Body of pancreas (tissue), 4 donors: ENCODE data around the gene COBL. TPM values are rescaled to one million over a fixed set of nuclear protein-coding genes. Genes with fewer than 3 reads are reported as not detected.
A peak's percentile ranks its signal among the peaks of the same experiment; 100 is the strongest.

Experiments used
- ATAC-seq: fragments of 150-250 bp; one replicate; pipeline ENCODE4 v1.9.1; 2016
- DNase-seq, 4 donors: peaks; one replicate each; pipeline ENCODE4 v3.0.0-alpha.2; 2019
- H3K27ac ChIP-seq, 4 donors: fragments of 200-600 bp; sonication (generic); 1 replicate in 3 of 4; 2 replicates in 1 of 4; pipeline versions ENCODE4 v1.5.1 to v1.6.1; 2016 to 2019; ENCODE audit warnings: mild to moderate bottlenecking in 1 of 4, mixed read lengths in 1 of 4, moderate library complexity in 1 of 4
- H3K27me3 ChIP-seq, 2 donors: fragments of 200-600 bp; sonication (generic); one replicate each; pipeline ENCODE4 v1.6.0; 2016; ENCODE audit warnings: mild to moderate bottlenecking in 1 of 2
- H3K36me3 ChIP-seq, 2 donors: fragments of 200-600 bp; sonication (generic); replicated peaks in 1 of 2; 2 replicates each; pipeline ENCODE4 v1.5.1; 2016; ENCODE audit warnings: low read depth in 2 of 2; ENCODE audit not compliant: insufficient read depth in 1 of 2
- H3K4me1 ChIP-seq: fragments of 200-600 bp; sonication (generic); one replicate; pipeline ENCODE4 v1.6.0; 2016
- H3K4me3 ChIP-seq, 2 donors: fragments of 200-600 bp; sonication (generic); 1 replicate in 1 of 2; 2 replicates in 1 of 2; pipeline ENCODE4 v1.5.1; 2016 to 2019
- H3K9me3 ChIP-seq, 3 donors: fragments of 200-600 bp; sonication (generic); 1 replicate in 2 of 3; 2 replicates in 1 of 3; pipeline ENCODE4 v1.5.1; 2016
- POLR2A ChIP-seq, 3 donors: fragments of 450-650 bp; IDR thresholded peaks; one replicate each; pipeline ENCODE4 v1.6.1; 2016; ENCODE audit warnings: antibody characterized with exemption in 3 of 3, mild to moderate bottlenecking in 2 of 3
- WGBS, 2 donors: methylation state at CpG; one replicate each; pipeline ENCODE4 v1.1.5; 2017; 5-methylcytosine and 5-hydroxymethylcytosine counted together
- intact Hi-C: fragments of 100-400 bp; cut with DNase I; formaldehyde crosslinking; loops from one replicate; pipeline ENCODE4 v1.15.1; 2023
- total RNA-seq, 2 donors: library from RNA; depleted of rRNA; stranded (reverse); fragments of >200 nt; gene quantifications; one replicate each; pipeline ENCODE4 v1.1.0, GENCODE V29; 2016
- TF ChIP-seq, protein P1 (sequence below), 7 experiments: fragments of 450-650 bp in 4 of 7; fragments of 200-600 bp in 3 of 7; sonication (generic) in 3 of 7; IDR thresholded peaks; one replicate each; pipeline ENCODE4 v1.5.1; 2016 to 2019; ENCODE audit warnings: antibody characterized with exemption in 7 of 7

The COBL gene
- total RNA-seq, 2 donors from 2014 or later, result 22.3 to 25.4 TPM

DNA sequence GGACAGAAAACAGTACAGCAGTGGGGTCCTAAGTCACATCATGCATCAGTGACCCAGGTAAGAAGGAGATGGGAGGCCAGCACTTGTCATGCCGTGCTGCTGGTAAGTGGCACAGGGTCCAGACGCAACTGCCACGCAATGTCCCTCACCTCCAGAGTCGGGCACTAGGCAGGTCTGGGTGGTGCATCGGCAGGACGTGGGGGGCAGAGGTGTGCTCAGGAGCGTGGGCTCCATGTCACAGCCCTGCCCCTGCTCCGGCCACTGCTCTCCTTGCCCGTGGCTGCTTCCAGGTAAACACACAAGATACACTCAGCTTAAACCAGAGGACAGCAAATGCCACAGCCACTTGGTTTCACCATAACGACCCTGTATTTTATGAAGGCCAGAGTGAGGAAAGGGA, 47.3 kb downstream of the COBL start:
- TF ChIP-seq POLR2A (IDR thresholded peaks at IDR 0.05), result no peak
- TF ChIP-seq, protein P1, sequence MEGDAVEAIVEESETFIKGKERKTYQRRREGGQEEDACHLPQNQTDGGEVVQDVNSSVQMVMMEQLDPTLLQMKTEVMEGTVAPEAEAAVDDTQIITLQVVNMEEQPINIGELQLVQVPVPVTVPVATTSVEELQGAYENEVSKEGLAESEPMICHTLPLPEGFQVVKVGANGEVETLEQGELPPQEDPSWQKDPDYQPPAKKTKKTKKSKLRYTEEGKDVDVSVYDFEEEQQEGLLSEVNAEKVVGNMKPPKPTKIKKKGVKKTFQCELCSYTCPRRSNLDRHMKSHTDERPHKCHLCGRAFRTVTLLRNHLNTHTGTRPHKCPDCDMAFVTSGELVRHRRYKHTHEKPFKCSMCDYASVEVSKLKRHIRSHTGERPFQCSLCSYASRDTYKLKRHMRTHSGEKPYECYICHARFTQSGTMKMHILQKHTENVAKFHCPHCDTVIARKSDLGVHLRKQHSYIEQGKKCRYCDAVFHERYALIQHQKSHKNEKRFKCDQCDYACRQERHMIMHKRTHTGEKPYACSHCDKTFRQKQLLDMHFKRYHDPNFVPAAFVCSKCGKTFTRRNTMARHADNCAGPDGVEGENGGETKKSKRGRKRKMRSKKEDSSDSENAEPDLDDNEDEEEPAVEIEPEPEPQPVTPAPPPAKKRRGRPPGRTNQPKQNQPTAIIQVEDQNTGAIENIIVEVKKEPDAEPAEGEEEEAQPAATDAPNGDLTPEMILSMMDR (IDR thresholded peaks at IDR 0.05), result no peak
- intact Hi-C loops, result no loop called here
- ATAC-seq (no peak), DNase-seq (no peak)
- no peak overlapping the region for H3K27ac ChIP-seq
- H3K27me3 ChIP-seq, result no peaks in the 10 kb centered on the region
- H3K9me3 ChIP-seq, result no peaks in the 10 kb centered on the region
- peaks cover 39% of the 10 kb centered on the region for H3K4me1 ChIP-seq
- H3K4me3 ChIP-seq, result no peak overlapping the region
- H3K36me3 ChIP-seq, result no peaks in the 10 kb centered on the region
- 85 to 87% methylated on average over 10 of the region's 10 CpGs for WGBS, 2 donors

DNA sequence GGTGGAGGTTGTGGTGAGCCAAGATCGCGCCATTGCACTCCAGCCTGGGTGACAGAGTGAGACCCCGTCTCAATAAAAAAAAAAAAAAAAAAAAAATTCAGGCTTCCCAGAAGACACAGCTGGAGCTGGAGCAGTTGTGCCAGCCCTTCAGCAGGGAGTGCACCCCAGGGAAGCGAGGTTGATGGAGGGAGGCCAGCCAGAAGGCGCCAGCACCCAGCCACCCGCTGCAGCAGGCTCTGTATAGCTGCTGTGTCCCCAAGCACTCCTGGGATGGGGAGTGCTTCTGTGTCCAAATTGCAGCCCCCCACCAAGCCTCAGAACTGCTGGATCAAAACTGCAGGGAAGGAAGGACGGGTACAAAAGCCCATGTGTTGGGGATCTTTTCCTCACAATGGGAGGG, 47.8 kb downstream of the COBL start:
- TF ChIP-seq POLR2A (IDR thresholded peaks at IDR 0.05), result no peak
- TF ChIP-seq, protein P1 (IDR thresholded peaks at IDR 0.05), result no peak
- Histone ChIP-seq H3K4me3 (no peak overlapping the region), H3K27ac (no peak overlapping the region), H3K4me1 (peaks cover 43% of the 10 kb centered on the region), H3K9me3 (no peaks in the 10 kb centered on the region), H3K36me3 (no peaks in the 10 kb centered on the region), H3K27me3 (no peaks in the 10 kb centered on the region)
- DNase-seq (no peak), ATAC-seq (no peak)
- intact Hi-C loops, result no loop called here
- 87 to 92% methylated on average over 7 of the region's 7 CpGs for WGBS, 2 donors

DNA sequence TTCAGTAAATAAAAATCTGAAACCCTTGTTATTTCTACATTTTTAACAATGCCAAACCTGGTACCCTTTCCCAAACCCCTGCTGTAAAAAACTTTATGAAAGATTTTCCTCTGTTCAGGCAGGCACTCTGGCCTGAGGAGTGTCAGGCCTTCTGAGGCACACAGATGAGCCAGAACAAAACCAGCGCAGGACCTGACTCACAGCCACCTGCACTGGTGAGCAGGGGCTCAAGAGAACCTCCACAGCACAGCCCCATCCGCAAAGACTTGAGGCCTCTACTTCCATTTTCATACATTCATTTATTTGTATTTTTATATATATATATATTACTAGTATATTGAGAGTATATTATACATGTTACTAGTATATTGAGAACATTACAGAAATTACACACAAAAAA, 49.4 kb downstream of the COBL start:
- Histone ChIP-seq H3K4me1 (peaks cover 58% of the 10 kb centered on the region), H3K4me3 (no peak overlapping the region), H3K36me3 (no peaks in the 10 kb centered on the region), H3K27ac (no peak overlapping the region), H3K27me3 (no peaks in the 10 kb centered on the region), H3K9me3 (no peaks in the 10 kb centered on the region)
- ATAC-seq, result no peak
- no peak for DNase-seq
- 93 to 95% methylated on average over 2 of the region's 2 CpGs for WGBS, 2 donors
- TF ChIP-seq, protein P1 (IDR thresholded peaks at IDR 0.05), result no peak
- no peak for TF ChIP-seq POLR2A (IDR thresholded peaks at IDR 0.05)
- intact Hi-C loops, result no loop called here

DNA sequence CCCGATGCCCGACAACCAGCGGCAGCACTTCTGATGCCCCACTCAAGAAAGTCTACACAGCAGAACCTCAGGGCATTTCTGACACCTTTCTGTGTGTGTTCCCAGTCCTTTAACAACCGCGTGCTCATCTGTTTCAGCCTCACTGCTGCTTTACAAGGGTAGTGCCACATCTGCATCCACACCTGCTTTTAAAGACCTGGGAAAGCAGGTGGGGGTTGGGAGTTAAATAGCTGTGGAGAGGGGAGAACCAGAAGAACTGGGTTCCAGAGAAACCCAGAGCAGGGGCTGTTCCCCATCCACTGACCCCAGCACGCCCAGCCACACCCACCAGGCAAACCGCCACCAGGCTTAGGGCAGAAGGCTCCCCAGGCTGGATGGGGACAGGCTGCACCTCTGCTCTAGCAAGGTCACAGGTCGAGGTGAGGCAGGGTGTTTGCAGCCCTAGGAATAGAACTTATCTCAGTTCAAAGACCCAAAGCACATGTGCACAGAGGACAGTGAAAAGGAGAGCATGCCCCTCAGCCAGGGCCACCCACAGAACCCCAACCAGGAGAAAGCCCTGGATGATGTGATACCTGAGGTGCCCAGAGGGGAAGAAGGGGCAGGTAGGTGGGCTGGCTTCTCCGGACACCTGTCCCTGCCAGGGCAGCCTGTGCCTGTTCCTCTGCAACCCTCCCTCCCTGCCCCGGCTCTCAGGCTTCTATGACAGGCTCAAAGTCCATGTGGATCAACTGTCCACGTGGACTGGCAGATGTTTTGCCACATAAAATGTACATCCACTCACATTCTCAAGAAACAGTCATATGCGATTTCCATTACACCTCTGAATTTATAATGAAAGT, 51.3 kb downstream of the COBL start:
- WGBS, 2 donors, result 61 to 63% methylated on average over 10 to 12 of the region's 12 CpGs
- Histone ChIP-seq H3K9me3 (no peaks in the 10 kb centered on the region), H3K27ac (peak overlapping the region in 3 of 4 donors; percentile 87 to 95 (median 91)), H3K4me1 (peaks cover 76% of the 10 kb centered on the region), H3K4me3 (no peak overlapping the region), H3K36me3 (no peaks in the 10 kb centered on the region), H3K27me3 (no peaks in the 10 kb centered on the region)
- DNase-seq (peak; percentile 58 to 78 (median 66)), ATAC-seq (peak; percentile 9)
- intact Hi-C loops, result no loop called here
- TF ChIP-seq, protein P1 (IDR thresholded peaks at IDR 0.05), result no peak
- TF ChIP-seq POLR2A (IDR thresholded peaks at IDR 0.05), result no peak
